Mesothelial cell of epicardium (in vitro differentiated cells): ENCODE results near the gene SIX6. TPM values are rescaled to one million over a fixed set of nuclear protein-coding genes. Genes with fewer than 3 reads are reported as not detected.

ENCODE experiments used
- DNase-seq, 2 experiments: peaks; one replicate each; pipeline ENCODE4 v3.0.0; 2021; ENCODE audit warnings: low spot score in 2 of 2; ENCODE audit not compliant: unreplicated experiment in 2 of 2
- H3K27ac Mint-ChIP-seq: 2 replicates; pipeline ENCODE4 v1.8.0; 2021; ENCODE audit warnings: mixed read lengths
- H3K27me3 Mint-ChIP-seq: 2 replicates; pipeline ENCODE4 v1.8.0; 2021; ENCODE audit warnings: low read depth, mixed read lengths
- H3K36me3 Mint-ChIP-seq: 2 replicates; pipeline ENCODE4 v1.8.0; 2021; ENCODE audit warnings: mixed read lengths
- H3K4me1 Mint-ChIP-seq: 2 replicates; pipeline ENCODE4 v1.8.0; 2021; ENCODE audit warnings: mixed read lengths
- H3K4me3 Mint-ChIP-seq: 2 replicates; pipeline ENCODE4 v1.8.0; 2021; ENCODE audit warnings: mild to moderate bottlenecking, moderate library complexity, mixed read lengths
- H3K9me3 Mint-ChIP-seq: 2 replicates; pipeline ENCODE4 v1.8.0; 2021; ENCODE audit warnings: mixed read lengths
- total RNA-seq: library from RNA; stranded (reverse); gene quantifications from 3 replicates; pipeline ENCODE4 v1.2.1, GENCODE V29; 2021
- TF ChIP-seq, protein P1 (sequence below): fragments of 200-600 bp; sonication (generic); IDR thresholded peaks from one replicate; pipeline ENCODE4 v1.5.0; 2021; ENCODE audit warnings: antibody characterized with exemption; ENCODE audit not compliant: unreplicated experiment

The SIX6 gene
- total RNA-seq, 1 donor from 2014 or later, result not detected

DNA sequence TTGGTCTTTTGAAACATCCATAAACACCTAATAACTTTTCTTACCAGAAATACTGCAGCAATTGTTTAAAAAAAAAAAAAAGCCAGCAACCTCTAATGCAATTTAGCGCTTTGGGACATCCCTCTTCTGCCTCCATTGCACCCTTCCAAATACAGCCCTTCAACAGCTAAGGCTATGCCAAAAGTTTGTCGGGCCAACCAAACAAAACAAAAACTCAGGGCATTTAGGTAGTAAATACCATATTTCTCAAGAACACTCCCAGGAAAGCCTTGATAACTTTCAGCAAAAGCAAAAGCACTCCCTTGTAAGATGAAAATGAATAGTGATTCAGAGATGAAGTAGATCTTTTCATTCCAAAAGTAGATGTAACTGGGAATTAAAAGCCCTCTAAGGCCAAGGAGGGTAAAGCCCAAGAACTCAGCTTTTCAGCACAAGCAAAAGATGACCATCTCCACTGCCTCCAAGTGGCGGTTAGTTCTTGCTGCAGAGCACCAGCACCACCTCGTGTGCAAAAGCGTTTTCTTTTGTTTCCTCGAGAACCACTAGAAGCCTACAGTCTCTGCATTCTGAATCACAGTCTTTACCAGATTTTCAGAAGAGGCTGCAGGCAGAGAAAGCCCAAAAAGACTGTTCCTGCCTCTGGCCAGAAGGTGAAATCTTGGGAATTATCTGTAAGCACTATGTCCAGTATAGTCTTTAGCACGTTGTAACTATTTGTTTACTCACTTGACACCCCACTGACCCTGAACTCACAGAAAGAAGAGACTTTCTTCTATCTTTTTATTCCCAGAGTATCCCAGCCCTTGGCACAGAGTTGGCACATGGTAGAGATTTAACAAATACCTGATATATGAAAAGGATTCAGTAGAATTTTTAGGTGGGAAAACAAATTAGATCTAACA lies 53.1 kb downstream of the SIX6 start:
- DNase-seq, result peak in 1 of 2 experiments; percentile 48
- no peaks in the 10 kb centered on the region for H3K4me1 Mint-ChIP-seq
- no peak overlapping the region for H3K4me3 Mint-ChIP-seq
- peaks cover 4% of the 10 kb centered on the region for H3K27me3 Mint-ChIP-seq
- TF ChIP-seq, protein P1, sequence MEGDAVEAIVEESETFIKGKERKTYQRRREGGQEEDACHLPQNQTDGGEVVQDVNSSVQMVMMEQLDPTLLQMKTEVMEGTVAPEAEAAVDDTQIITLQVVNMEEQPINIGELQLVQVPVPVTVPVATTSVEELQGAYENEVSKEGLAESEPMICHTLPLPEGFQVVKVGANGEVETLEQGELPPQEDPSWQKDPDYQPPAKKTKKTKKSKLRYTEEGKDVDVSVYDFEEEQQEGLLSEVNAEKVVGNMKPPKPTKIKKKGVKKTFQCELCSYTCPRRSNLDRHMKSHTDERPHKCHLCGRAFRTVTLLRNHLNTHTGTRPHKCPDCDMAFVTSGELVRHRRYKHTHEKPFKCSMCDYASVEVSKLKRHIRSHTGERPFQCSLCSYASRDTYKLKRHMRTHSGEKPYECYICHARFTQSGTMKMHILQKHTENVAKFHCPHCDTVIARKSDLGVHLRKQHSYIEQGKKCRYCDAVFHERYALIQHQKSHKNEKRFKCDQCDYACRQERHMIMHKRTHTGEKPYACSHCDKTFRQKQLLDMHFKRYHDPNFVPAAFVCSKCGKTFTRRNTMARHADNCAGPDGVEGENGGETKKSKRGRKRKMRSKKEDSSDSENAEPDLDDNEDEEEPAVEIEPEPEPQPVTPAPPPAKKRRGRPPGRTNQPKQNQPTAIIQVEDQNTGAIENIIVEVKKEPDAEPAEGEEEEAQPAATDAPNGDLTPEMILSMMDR, result peak; percentile 43
- no peaks in the 10 kb centered on the region for H3K36me3 Mint-ChIP-seq
- H3K9me3 Mint-ChIP-seq, result no peaks in the 10 kb centered on the region
- H3K27ac Mint-ChIP-seq, result no peak overlapping the region

Other genes starting within 250 kb of the SIX6 start
- 1.3 to 2.3 TPM (median 1.6 TPM) in 3 replicates for gene C14orf39, start 23.1 kb upstream of the SIX6 start, total RNA-seq
- gene SIX1, start 140.3 kb downstream of the SIX6 start, total RNA-seq, result 0.16 to 0.47 TPM (median 0.24 TPM) in 3 replicates
- 17.4 to 18.0 TPM (median 17.9 TPM) in 3 replicates for gene SIX4, start 215.2 kb downstream of the SIX6 start, total RNA-seq
- gene MNAT1, start 225.6 kb downstream of the SIX6 start, total RNA-seq, result 40.4 to 44.1 TPM (median 41.5 TPM) in 3 replicates